ENCODE data around the gene C1orf159.

The C1orf159 gene

GRCh38 chr1:1116701-1117468 is 996 bp upstream of the C1orf159 start:
- H3K79me2 ChIP-seq: no peaks in the 10 kb centered on the region
- H3K9ac ChIP-seq: no peak overlapping the region
- TF ChIP-seq CTCF (IDR thresholded peaks at IDR 0.05): no peak
- peak overlapping the region; percentile 84 for H3K4me2 ChIP-seq (ENCODE audit: low read length)
- no peaks in the 10 kb centered on the region for H3K9me3 ChIP-seq (ENCODE audit: control insufficient read depth, low read length)
- peak overlapping the region; percentile 81 for H2AFZ ChIP-seq
- no peak overlapping the region for H3K27ac ChIP-seq
- H3K27me3 ChIP-seq (ENCODE audit: control insufficient read depth, insufficient read depth, low read length): no peaks in the 10 kb centered on the region
- peak overlapping the region; percentile 51 for H3K4me3 ChIP-seq (ENCODE audit: low read depth, low read length)
- no peaks in the 10 kb centered on the region for H3K36me3 ChIP-seq (ENCODE audit: control insufficient read depth, insufficient read depth, low read length)
- no peaks in the 10 kb centered on the region for H3K4me1 ChIP-seq

- no peaks in the 10 kb centered on the region for H3K79me2 ChIP-seq
- peak overlapping the region; percentile 81 for H2AFZ ChIP-seq
- H3K9me3 ChIP-seq (ENCODE audit: control insufficient read depth, low read length): no peaks in the 10 kb centered on the region
- no peak overlapping the region for H3K9ac ChIP-seq
- H3K27ac ChIP-seq: no peak overlapping the region
- peak overlapping the region; percentile 63 for H3K4me2 ChIP-seq (ENCODE audit: low read length)
- no peak for TF ChIP-seq CTCF (IDR thresholded peaks at IDR 0.05)
- peak overlapping the region; percentile 84 for H3K4me3 ChIP-seq (ENCODE audit: low read depth, low read length)
- no peaks in the 10 kb centered on the region for H3K36me3 ChIP-seq (ENCODE audit: control insufficient read depth, insufficient read depth, low read length)
- no peaks in the 10 kb centered on the region for H3K27me3 ChIP-seq (ENCODE audit: control insufficient read depth, insufficient read depth, low read length)
- H3K4me1 ChIP-seq: no peaks in the 10 kb centered on the region
These were observed 628 bp downstream of the C1orf159 start for GRCh38 chr1:1115136-1115785.

GRCh38 chr1:1114431-1114830 is 1.5 kb downstream of the C1orf159 start:
- Histone ChIP-seq H3K4me3 (ENCODE audit: low read depth, low read length) (no peak overlapping the region), H3K79me2 (peaks cover 2% of the 10 kb centered on the region), H3K4me2 (ENCODE audit: low read length) (no peak overlapping the region), H2AFZ (no peak overlapping the region), H3K4me1 (no peaks in the 10 kb centered on the region), H3K27me3 (ENCODE audit: control insufficient read depth, insufficient read depth, low read length) (no peaks in the 10 kb centered on the region), H3K27ac (no peak overlapping the region), H3K9me3 (ENCODE audit: control insufficient read depth, low read length) (no peaks in the 10 kb centered on the region), H3K9ac (no peak overlapping the region), H3K36me3 (ENCODE audit: control insufficient read depth, insufficient read depth, low read length) (no peaks in the 10 kb centered on the region)
- no peak for TF ChIP-seq CTCF (IDR thresholded peaks at IDR 0.05)

- H3K36me3 ChIP-seq (ENCODE audit: control insufficient read depth, insufficient read depth, low read length): no peaks in the 10 kb centered on the region
- no peak overlapping the region for H3K27ac ChIP-seq
- H3K79me2 ChIP-seq: peaks cover 2% of the 10 kb centered on the region
- no peaks in the 10 kb centered on the region for H3K27me3 ChIP-seq (ENCODE audit: control insufficient read depth, insufficient read depth, low read length)
- no peak overlapping the region for H3K4me2 ChIP-seq (ENCODE audit: low read length)
- no peak overlapping the region for H3K4me3 ChIP-seq (ENCODE audit: low read depth, low read length)
- H3K9me3 ChIP-seq (ENCODE audit: control insufficient read depth, low read length): no peaks in the 10 kb centered on the region
- no peak overlapping the region for H2AFZ ChIP-seq
- H3K4me1 ChIP-seq: no peaks in the 10 kb centered on the region
- H3K9ac ChIP-seq: no peak overlapping the region
- no peak for TF ChIP-seq CTCF (IDR thresholded peaks at IDR 0.05)
These were observed 3.5 kb downstream of the C1orf159 start for GRCh38 chr1:1112237-1112985.

Data from parathyroid adenoma (tissue), 2 donors.